Measurements from ENCODE around the gene COL19A1.
A peak's percentile ranks its signal among the peaks of the same experiment; 100 is the strongest.

COL19A1 gene

DNA sequence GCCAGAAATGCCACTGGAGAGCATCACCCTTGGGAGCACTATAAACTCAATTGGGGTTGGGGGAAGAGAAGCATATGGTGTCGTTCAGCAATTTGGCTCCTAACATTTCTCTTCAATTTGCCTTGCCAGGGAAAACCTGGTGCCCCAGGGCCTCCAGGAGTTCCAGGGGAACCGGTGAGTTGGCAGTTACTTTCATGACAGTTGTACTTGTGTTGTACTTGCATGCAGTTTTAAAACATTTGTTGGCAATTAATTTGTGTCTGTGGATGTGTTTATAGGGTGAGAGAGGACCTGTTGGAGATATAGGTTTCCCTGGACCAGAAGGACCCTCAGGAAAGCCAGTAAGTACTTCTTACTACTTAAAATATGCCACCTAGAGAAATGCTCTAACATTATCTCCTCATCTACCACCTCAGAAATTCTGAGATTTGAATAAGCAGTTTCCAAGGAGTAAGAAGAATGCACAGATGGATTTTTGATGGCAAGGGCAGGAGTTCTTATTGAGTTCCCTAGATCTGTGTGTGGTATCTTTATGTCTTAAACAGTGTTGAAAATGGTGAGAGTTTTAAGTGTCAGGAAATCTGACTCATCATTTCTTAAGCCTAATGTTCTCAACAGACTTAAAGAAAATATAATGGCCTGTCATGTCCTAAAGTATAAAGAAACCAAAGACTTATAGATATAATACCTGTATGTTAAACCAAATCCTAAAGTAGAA is 314.0 kb downstream of the COL19A1 start:
- DNase-seq, result no peak

DNA sequence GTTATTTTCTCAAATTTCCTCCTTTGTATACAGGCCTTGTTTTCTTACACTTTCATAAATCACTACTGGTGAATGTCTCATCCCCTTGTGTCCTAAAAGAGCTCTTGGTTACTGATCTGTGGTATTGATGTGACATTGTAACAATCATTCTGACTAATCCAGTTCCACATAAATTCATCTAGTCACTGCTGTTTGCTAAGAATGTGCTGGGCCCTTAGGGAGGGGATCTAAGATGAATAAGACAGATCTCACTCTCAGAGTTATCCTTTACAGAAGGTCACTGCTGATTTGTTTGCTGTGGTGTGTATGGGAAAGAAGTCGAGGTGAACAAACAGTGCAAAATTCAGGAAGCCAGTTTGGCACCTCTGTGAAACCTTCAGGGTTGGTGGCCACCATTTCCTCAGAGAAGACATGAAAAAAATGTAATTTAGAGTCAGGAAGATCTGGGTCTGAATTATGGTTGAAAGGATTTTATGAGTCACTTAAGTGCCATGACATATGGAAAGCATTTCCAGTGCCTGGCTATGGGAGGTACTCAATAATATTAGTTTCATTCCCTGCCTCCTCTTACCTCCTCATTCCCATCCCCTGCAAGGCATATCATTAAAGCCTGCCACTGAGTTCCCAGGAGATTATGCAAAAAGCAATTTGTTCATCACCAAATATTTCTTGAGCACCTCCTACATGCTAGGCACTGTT is 314.7 kb downstream of the COL19A1 start:
- peak; percentile 16 for DNase-seq

DNA sequence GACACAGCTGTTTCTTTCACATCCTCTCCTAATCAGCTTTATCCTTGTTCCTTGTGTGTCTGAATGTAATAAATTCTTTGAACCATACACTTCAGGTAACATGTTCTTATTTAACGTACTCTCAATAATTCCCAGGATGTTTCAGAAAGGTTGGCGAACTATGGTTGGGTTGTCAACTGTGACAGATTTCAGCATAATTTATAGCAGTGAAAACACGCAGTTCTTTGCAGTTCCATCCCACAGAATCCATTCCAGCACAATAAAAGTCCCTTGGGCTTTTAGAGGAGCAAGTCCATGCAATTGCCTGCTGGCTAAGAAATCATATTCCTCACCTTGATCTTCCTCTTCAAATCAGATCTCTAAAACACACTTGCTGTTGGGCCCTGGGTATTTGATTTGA is 317.2 kb downstream of the COL19A1 start:
- no peak for DNase-seq

DNA sequence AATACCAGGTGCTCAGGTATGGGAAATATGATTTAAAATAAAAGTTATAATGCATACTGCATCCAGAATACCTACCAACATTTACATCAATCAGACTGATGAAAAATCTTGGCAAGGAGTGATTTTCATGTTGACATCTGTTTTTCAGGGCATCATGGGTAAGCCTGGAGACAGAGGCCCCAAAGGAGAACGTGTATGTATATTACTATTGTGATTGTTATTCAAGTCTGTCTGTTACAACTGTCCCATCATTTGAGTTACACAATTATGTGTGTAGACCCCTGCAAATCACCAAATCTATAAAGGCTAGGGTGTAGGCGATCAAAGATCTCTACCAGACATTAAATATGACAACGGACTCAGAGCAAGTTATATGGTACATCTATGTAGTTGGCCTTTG is 318.4 kb downstream of the COL19A1 start:
- DNase-seq, result no peak

DNA sequence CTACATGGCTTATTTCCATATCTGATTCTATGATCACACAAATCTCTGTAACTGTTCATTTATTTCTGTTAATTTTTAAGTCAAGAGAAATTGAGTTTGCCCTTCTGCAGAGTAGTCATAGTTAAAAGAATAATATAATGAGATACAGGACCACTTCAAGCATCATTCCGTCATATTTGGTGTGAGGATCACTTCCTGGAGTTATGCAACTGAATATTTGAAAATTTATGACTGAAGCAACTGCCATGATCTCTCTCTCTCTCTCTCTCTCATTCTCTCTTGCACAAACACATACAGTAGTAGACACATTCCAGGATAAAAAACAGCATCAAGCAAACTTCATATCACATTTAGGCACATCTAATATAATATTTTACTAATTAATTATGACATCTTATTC is 320.1 kb downstream of the COL19A1 start:
- no peak for DNase-seq

DNA sequence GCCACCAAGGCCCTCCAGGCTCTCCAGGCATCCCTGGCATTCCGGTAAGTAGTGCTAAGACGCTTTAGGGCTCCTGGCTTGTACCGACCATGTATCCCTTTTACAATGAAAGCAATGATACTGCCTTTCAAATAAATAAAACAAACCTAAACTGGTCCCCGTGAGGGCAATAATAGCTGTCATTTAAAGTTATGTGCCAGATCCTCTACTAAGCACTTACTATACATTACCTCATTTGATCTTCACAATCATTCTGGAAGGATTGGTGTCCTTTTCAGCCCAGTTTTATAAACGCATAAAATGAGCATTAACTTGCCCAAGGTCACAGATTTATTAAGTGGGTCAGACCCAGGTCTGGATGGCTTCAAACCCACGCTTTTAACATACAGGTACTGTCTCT is 321.8 kb downstream of the COL19A1 start:
- no peak for DNase-seq

DNA sequence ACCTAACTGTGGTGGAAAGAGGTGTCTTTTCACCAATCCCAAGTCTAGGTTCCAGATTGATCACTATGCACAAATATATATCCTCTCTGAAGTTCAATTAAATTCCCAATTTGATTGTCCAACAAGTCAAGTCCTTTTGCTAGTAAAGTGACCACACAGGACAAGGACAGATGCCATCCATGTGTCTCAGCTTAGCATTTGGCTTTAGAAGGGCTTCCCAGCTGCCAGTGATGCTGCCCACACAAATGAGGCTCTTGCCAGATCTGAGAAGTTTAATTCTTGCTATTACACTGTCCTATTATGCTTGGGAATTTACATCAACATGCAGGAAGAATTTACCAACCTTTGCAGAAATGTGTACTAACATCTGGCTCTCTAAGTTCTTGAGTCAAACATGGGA is 328.1 kb downstream of the COL19A1 start:
- DNase-seq, result no peak

DNA sequence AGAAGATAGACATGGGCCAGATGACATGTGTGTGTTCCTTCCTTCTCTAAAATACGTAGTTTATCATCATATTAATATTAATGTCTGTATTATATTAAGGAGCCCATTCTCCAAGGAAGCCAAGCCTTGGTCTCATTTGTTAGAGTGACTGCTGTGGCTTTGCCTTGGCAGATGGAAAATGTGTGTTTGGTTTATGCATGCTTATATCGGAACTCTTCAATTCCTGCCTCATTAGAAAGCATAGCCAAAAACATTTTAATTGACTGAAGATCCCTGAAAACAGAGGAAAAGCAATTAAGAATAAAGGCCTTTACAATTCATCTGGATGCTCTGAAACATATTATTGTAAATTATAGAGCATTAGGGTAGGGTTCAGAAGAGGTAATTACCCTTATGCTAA is 330.2 kb downstream of the COL19A1 start:
- DNase-seq, result no peak

DNA sequence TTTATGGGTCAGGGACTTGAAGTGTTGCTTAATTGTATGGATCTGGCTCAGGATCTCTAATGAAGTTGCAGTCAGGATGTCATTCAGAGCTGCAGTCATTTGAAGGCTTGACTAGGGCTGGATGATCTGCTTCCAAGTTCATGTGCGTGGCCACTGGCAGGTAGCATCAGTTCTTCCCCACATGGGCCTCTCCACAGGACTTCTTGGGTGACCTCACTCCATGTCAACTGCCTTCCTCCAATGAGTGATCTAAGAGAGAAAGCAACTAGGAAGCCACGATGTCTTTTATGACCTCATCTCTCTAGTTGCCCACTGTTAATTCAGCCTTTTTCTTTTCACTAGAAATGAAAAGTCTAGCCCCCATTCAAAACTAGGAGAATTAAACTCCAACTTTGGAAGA is 332.4 kb downstream of the COL19A1 start:
- peak; percentile 39 for DNase-seq

DNA sequence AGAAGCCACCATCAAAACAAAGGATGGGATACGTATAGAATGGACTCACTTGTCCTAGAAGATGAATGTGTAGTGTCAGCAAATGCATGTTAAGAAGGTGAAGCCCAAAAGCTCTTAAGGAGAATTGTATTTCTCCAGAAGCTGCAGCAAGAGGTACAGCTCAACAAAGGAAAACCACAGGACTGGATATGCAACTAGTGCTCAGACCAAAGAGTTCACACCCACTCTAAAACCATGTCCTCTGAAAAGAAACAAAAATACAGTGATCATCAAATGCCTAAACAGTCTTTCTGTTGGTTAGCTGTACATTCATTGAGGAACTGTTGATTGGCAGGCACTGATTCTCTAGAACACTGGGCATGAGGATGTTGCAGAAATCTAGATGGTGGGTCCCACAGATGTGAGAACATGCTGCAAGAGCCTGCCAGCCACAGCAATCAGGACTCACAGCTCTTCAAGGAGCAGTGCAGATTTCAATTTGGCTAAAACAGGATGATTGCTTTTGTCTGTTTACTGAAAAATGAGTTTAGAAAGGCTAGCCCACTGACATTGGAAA is 342.0 kb downstream of the COL19A1 start:
- DNase-seq, result no peak

DNA sequence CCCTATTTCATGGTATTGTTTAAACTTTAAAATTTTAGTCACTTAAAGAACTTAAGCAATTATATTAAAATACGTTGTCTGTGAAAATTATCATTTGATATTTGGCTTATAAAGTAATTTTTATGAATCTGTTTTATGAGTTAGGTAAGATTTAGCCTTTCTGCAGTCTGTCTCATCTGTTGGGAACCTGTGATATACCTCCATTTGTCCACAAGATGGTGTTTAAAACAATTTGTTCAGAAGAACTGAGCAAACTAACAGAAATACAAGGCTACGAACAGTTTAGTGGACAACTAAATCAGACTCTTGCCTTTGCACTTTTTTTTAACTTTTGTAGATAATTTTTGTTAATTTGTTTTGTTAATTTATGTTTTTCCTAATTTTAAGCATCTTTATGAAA is 344.1 kb downstream of the COL19A1 start:
- peak; percentile 52 for DNase-seq

DNA sequence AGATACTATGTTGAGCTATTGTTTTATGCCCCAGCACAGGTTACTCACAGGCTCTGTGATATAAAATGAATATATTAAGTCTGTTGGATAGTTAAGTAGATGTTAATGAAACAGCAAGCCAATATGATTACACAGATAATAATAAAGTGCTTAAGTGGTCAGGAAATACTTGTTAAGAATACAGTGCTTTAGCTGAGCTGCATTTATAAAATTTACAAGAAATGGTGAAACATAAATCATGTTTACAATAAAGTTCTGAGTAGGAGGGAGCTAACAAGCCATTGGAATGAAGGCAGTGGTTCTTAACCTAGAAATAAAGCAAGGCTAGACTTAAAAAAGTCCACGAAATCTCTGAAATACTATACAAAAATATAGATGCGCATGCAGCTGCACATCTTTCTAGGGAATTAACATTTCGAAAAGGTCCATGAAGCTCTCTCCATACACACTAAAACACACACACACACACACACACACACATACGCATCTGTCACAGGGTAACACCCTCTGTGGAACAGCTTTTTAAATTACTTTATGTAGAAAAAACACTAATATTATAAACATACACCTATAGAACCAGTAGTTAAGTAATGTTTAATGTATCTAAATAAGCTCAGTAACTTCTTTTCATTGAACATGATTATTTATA is 349.2 kb downstream of the COL19A1 start:
- no peak for DNase-seq

DNA sequence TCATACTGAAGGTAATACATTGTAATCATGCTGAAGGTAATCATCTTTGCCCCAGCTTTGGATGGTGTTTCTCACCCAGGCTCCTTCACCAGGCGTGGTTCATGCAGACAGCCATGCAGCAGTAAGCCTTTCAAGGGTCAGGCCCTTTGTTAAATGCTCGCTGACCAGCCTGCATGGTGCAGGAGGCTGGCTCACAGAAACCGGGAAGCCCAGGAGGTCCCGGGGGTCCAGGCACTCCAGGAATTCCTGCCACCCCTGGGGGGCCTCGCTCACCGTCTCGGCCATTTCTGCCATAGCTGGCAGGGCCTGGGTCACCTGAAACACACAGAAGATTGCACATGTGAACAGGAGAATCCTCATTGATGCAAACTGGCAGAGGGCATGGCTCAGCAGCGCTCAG is 350.4 kb downstream of the COL19A1 start:
- no peak for DNase-seq

DNA sequence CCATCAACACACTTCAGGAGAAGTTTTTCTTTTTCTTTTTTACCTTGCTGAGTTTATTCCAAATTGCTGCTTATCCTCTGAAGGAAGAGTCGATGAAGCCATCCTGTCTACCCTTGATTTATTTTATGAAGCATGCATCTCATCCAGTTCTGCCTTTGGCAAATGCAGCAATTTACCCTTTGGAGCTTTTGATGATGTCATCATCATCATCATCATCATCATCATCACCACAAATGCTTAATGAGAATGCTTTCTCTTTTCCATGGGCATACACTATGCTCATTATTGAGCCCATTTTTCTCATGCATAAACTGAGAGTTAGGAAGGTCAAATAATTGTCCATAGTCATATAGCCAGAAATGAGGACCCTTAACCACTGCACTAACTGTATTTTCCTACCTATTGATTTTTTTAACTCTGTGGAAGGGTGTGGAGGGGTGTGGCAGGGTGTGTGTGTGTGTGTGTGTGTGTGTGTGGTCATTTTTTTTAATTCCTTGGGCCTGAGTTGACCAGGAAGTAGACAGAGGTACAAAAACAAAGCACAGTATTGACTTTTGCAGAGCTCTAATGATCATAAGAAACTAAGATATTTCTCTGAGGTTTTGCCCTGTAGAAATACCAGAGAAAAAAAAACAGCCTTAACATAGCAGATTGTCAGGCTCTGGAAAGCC is 353.7 kb downstream of the COL19A1 start:
- no peak for DNase-seq

DNA sequence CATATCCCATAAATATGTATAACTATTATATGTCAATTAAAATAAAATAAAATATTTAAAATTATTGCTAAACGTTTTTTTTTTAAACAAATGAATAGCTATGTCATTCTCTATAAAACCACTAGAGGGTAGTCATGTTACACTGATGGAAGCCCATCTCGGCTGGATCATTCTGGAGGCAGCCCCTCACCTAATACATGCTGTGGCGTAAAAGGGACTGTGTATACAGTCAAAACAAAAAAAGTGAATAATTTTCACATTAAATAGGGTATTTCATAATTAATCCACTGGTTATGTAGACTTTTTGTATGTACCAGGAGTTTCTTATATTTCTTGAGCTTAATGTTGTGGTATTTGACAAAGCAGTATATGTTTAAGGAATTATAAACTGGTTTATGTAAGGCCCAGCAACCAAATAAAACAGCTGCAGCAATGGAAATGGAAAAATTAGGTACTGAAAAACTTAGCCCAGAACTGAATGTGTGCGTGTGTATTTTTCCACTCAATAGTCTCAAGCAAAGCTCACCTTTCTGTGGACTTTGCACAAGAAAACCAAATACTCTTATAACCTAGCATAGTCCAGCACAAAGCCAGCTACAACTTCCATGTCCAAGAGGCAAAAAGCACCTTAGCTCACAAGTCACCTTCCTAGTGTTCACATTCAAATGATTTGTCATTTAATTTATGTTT is 354.8 kb downstream of the COL19A1 start:
- peak; percentile 65 for DNase-seq

DNA sequence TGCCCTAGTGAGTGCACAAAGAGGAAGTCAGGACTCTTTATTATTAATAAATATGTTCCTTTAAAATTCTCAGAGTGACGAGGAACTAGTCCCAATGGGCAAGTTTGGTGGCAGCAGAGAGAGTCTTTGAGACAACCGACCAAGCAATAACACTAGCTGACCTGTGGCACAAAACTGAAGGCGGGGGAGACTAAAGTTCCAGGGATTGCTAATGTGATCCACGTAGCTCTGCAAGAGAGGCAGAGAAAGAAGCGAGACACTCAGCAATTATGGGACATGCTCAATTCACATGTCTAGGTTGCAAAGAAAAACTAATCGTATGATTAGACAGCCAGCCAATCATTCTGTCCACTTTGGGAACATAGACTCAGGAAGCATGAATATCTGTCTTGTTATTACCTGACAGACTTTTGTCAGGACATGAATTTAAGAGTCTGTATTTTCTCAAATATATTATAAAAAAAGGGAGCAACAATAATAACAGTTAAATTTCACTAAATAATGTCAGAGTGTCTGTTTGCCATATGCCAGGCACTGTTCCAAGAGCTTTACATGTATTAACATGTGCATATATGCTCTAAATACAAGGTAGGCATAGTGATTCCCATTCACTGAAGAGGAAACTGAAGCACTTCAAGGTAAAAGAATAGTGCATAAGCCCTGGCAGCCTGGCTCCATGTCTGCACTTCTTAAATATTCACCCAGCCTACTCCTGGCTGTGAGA is 355.5 kb downstream of the COL19A1 start:
- no peak for DNase-seq

DNA sequence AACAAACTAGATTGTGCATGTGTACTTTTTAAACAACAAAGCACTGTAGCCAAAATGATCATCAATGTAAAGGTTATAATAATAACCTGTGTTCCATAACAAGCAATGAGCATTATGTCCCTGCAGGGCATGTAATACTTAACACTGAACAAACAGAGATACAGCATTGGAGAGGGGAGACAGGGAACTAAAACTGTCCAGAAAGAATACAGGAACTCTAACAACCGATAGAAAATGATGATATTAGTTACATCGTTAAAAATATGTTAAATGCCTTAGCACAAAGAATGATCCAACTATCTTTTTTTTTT is 356.0 kb downstream of the COL19A1 start:
- no peak for DNase-seq

DNA sequence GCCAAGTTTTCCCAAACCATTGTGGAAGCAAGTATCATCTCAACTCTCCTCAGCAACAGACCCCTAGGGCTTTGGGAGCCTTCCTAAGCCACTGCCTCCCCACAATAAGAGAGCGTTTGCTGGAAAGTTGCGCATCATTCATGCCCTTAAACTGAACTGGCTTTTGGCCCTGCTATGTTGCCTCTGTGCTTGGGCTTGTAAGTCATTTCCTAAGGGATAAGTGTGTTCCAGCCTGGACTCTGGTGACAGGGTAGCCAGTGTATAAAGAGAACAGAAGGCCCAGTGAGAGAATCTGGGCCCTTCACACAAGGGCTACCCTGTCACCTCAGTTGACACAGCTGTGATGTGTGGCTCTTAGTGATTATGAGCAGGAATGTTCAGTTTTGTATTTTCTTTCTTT is 358.7 kb downstream of the COL19A1 start:
- no peak for DNase-seq

DNA sequence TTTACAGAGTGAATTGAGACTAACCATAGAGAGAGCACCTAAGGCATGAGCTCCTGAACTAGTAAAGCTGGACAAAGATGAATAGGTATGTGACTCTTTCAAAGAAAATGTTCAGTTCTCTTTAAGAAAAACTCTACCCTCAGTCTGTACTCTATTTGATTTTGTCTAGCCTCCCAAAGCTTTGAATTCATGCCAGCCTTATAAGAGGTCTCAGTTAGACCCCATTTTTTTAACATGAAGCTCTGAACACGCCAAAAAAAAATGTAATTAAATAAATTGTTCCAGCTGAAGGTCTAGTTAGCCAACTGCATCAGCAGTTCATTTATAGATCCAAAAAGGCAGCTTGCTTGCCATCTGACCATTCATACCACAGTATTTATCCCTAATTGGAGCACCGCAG is 365.0 kb downstream of the COL19A1 start:
- DNase-seq, result no peak

DNA sequence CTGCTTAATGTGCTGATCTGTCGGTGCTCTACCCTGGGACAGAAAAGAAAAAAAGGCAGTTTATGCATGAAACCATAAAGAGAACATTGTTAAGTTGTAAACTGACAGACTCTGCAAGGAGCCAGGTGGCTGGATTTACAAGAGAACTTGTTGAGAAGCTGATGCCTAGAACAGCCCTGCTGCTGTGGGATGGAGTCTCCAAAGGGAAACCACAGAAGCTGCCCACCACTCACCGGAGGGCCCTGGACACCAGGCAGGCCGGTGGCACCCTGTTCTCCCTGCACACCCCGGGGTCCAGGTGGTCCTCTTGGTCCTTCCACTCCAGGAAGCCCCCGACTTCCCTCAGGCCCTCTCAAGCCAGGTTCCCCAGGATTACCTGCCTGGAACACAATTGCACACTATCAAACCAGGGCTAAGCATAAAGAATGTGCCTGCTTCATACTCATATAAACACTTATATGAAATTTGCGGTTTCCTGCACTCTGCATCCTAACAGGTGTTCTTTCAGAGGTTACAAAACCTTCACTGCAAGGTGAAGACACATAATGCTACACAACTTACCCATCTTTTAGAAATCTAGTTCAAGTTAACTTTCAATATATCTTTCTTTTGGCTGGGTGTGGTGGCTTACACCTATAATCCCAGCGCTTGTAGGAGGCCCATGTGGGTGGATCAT is 368.3 kb downstream of the COL19A1 start:
- no peak for DNase-seq

DNA sequence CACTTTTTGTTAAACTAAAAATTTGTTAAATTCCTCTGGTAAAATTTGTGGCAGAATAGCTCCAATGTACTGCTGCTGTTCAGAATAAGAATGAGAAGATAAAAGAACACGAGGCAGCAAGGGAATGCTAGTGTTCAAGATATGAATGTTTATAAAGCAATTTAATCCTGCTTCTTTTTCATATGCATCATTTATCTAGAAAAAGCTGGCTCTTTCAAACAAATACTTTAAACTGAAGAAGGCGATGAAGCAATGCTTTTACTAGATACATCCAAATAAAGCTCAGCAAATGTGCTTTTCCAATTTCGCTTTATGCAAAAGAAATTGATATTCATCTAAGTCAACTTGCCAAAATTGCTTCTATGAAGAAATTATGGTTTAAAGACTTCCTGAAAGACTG is 370.0 kb downstream of the COL19A1 start:
- DNase-seq, result no peak

DNA sequence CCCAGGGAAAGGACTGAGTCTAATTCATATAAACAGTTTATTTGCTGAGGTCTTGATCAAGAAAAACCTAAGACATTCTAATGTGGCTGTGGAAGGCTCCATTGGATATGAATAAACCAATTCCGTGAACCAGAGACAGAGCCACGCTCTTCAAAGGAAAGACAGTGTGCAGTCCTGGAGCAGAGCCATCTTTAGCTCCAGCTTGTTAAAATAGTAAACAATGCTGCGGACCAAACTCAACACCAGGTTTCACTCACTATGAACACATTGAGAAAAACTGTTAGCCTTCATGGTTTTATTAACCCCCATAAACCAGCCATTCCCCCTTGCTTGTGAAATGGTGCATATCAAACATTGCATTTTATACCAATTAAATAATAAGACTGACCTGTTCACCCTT is 374.7 kb downstream of the COL19A1 start:
- no peak for DNase-seq

All from OCI-M1 (cell line).